Measurements from ENCODE around the gene NPRL2.

The NPRL2 gene

DNA sequence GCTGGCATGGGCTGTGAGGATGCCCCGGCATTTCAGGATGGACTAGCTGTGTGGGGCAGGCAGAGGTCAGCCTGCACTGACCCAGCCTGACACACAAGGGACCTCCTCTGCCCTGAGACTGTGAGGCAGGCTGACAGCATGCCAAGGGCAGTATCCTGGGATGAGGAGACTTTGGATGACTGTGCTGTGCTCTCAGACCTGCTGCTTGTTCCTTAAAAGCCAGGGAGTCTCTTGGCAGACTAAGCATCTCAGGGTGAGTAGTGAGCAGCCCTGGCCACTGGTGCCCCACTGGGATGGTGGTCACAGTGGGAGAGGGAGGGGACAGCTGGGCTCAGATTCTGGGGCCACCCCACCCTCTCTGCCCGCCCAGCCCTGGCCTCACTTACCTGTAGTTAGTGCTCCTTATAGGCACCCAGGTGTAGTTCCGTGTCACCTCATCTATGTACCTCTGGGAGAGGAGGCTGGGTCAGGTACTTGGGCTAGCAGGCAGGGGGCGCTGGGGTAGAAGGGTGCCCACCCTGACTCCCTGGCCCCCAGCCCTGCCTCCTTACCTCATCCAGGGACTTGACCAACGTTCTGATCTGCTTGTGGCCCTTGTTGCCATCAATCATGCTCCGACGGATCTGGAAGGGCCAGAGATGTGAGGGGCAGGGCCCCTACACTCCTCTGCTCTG lies 24.8 kb upstream of the NPRL2 start:
- Histone ChIP-seq H2BK12ac (ENCODE audit: low read length) (no peak overlapping the region), H4K12ac (ENCODE audit: low read depth, low read length) (no peak overlapping the region), H3K79me1 (ENCODE audit: low read length) (no peaks in the 10 kb centered on the region), H3K36me3 (ENCODE audit: control insufficient read depth in 1 of 2, insufficient read depth in 2 of 2, low read length in 2 of 2) (no peaks in the 10 kb centered on the region), H2AK5ac (ENCODE audit: low read length) (no peak overlapping the region), H3K27me3 (ENCODE audit: insufficient read depth, low read length) (no peaks in the 10 kb centered on the region), H3K18ac (ENCODE audit: low read length) (no peak overlapping the region), H3K4me2 (ENCODE audit: low read length) (no peak overlapping the region), H3K27ac (ENCODE audit: low read depth, low read length) (no peak overlapping the region), H4K91ac (ENCODE audit: low read depth, low read length) (no peak overlapping the region), H3K23ac (ENCODE audit: low read length) (no peak overlapping the region), H3K4ac (ENCODE audit: low read depth, low read length) (no peak overlapping the region), H2BK120ac (ENCODE audit: insufficient read depth, low read length, poor library complexity) (no peak overlapping the region), H3K4me3 (ENCODE audit: low read depth, low read length) (no peak overlapping the region), H3K4me1 (ENCODE audit: control insufficient read depth in 1 of 2, insufficient read depth in 2 of 2, low read length in 2 of 2) (no peaks in the 10 kb centered on the region), H3K9ac (ENCODE audit: low read length) (no peak overlapping the region), H3K14ac (ENCODE audit: low read length) (no peak overlapping the region), H3K9me3 (ENCODE audit: insufficient read depth, low read depth, low read length) (peaks cover 4% of the 10 kb centered on the region), H4K8ac (ENCODE audit: low read depth, low read length) (no peak overlapping the region), H3K79me2 (ENCODE audit: control insufficient read depth, insufficient read depth, low read length, poor library complexity) (no peaks in the 10 kb centered on the region), H2BK5ac (ENCODE audit: low read depth, low read length, poor library complexity) (no peak overlapping the region), H2AFZ (ENCODE audit: insufficient read depth, low read length, poor library complexity) (no peak overlapping the region)
- no peak for DNase-seq
- WGBS (ENCODE audit: extremely low coverage, insufficient coverage, insufficient read length), result no CpG with 5 or more reads among the region's 7 CpGs

GRCh38 chr3:50374363-50375257 lies 24.0 kb upstream of the NPRL2 start:
- DNase-seq, result no peak
- Histone ChIP-seq H3K27me3 (ENCODE audit: insufficient read depth, low read length) (no peaks in the 10 kb centered on the region), H2BK12ac (ENCODE audit: low read length) (no peak overlapping the region), H3K18ac (ENCODE audit: low read length) (no peak overlapping the region), H3K4ac (ENCODE audit: low read depth, low read length) (no peak overlapping the region), H3K9ac (ENCODE audit: low read length) (no peak overlapping the region), H2AK5ac (ENCODE audit: low read length) (no peak overlapping the region), H4K91ac (ENCODE audit: low read depth, low read length) (no peak overlapping the region), H3K79me2 (ENCODE audit: control insufficient read depth, insufficient read depth, low read length, poor library complexity) (no peaks in the 10 kb centered on the region), H3K14ac (ENCODE audit: low read length) (no peak overlapping the region), H3K4me2 (ENCODE audit: low read length) (no peak overlapping the region), H3K4me3 (ENCODE audit: low read depth, low read length) (no peak overlapping the region), H3K79me1 (ENCODE audit: low read length) (no peaks in the 10 kb centered on the region), H3K4me1 (ENCODE audit: control insufficient read depth in 1 of 2, insufficient read depth in 2 of 2, low read length in 2 of 2) (no peaks in the 10 kb centered on the region), H3K36me3 (ENCODE audit: control insufficient read depth in 1 of 2, insufficient read depth in 2 of 2, low read length in 2 of 2) (no peaks in the 10 kb centered on the region), H3K9me3 (ENCODE audit: insufficient read depth, low read depth, low read length) (peaks cover 4% of the 10 kb centered on the region), H2BK5ac (ENCODE audit: low read depth, low read length, poor library complexity) (no peak overlapping the region), H2BK120ac (ENCODE audit: insufficient read depth, low read length, poor library complexity) (no peak overlapping the region), H3K23ac (ENCODE audit: low read length) (no peak overlapping the region), H4K8ac (ENCODE audit: low read depth, low read length) (no peak overlapping the region), H2AFZ (ENCODE audit: insufficient read depth, low read length, poor library complexity) (no peak overlapping the region), H4K12ac (ENCODE audit: low read depth, low read length) (no peak overlapping the region), H3K27ac (ENCODE audit: low read depth, low read length) (no peak overlapping the region)
- no CpG with 5 or more reads among the region's 22 CpGs for WGBS (ENCODE audit: extremely low coverage, insufficient coverage, insufficient read length)

DNA sequence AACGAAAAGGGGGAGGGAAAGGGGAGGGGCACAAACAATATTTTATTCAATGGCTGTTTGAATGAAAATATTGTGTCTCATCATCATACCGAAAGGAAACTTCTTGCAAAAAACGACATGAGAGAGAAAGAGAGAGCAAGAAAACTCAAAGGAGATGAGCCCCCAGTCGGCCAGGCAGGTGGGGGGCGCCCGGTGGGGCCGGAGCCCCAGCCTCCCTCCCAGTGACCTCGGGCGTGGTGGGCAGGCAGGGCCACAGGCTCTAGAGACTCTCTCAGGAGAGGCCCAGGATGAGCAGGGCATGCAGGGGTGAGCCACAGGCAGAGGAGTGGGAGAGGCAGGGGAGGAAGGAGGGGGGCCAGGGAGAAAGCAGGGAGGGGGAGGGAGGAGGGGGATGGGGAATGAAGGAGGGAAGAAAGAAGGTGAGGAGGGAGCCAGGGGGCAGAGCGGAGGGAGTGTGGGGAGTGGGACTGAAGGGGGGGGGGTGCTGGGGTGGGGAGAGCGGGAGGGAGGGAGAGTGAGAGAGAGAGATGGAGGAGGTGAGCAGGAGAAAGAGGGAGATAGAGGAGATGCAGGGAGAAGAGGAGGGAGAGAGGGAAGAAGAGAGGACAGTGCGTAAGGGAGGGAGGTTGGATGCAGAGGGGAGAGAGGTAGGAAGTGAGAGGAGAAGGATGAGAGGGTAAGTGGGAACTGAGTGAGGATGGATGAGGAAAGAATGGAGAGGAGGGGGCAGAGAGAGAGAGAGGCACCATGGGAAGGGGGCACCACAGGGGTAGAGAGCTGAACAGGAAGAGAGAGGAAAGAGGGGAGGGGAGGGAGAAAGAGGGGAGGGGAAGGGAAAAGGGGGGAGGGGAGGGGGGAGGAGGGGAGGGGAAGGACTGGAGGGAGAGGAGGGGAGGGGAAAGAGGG lies 22.8 kb upstream of the NPRL2 start:
- no peak overlapping the region for H2BK12ac ChIP-seq (ENCODE audit: low read length)
- H3K14ac ChIP-seq (ENCODE audit: low read length), result no peak overlapping the region
- DNase-seq, result no peak
- H2BK120ac ChIP-seq (ENCODE audit: insufficient read depth, low read length, poor library complexity), result no peak overlapping the region
- no peak overlapping the region for H3K27ac ChIP-seq (ENCODE audit: low read depth, low read length)
- H3K23ac ChIP-seq (ENCODE audit: low read length), result no peak overlapping the region
- no peak overlapping the region for H2AK5ac ChIP-seq (ENCODE audit: low read length)
- no peak overlapping the region for H4K8ac ChIP-seq (ENCODE audit: low read depth, low read length)
- WGBS (ENCODE audit: extremely low coverage, insufficient coverage, insufficient read length), result 100% methylated on average over 1 of the region's 12 CpGs
- no peak overlapping the region for H4K91ac ChIP-seq (ENCODE audit: low read depth, low read length)
- no peak overlapping the region for H3K4me2 ChIP-seq (ENCODE audit: low read length)
- no peaks in the 10 kb centered on the region for H3K79me2 ChIP-seq (ENCODE audit: control insufficient read depth, insufficient read depth, low read length, poor library complexity)
- H3K18ac ChIP-seq (ENCODE audit: low read length), result no peak overlapping the region
- no peaks in the 10 kb centered on the region for H3K4me1 ChIP-seq (ENCODE audit: control insufficient read depth in 1 of 2, insufficient read depth in 2 of 2, low read length in 2 of 2)
- H3K36me3 ChIP-seq (ENCODE audit: control insufficient read depth in 1 of 2, insufficient read depth in 2 of 2, low read length in 2 of 2), result no peaks in the 10 kb centered on the region
- H3K9ac ChIP-seq (ENCODE audit: low read length), result no peak overlapping the region
- H3K79me1 ChIP-seq (ENCODE audit: low read length), result no peaks in the 10 kb centered on the region
- H3K4ac ChIP-seq (ENCODE audit: low read depth, low read length), result no peak overlapping the region
- no peak overlapping the region for H3K4me3 ChIP-seq (ENCODE audit: low read depth, low read length)
- H2BK5ac ChIP-seq (ENCODE audit: low read depth, low read length, poor library complexity), result no peak overlapping the region
- peaks cover 4% of the 10 kb centered on the region for H3K9me3 ChIP-seq (ENCODE audit: insufficient read depth, low read depth, low read length)
- H2AFZ ChIP-seq (ENCODE audit: insufficient read depth, low read length, poor library complexity), result no peak overlapping the region
- H4K12ac ChIP-seq (ENCODE audit: low read depth, low read length), result no peak overlapping the region
- H3K27me3 ChIP-seq (ENCODE audit: insufficient read depth, low read length), result no peaks in the 10 kb centered on the region

DNA sequence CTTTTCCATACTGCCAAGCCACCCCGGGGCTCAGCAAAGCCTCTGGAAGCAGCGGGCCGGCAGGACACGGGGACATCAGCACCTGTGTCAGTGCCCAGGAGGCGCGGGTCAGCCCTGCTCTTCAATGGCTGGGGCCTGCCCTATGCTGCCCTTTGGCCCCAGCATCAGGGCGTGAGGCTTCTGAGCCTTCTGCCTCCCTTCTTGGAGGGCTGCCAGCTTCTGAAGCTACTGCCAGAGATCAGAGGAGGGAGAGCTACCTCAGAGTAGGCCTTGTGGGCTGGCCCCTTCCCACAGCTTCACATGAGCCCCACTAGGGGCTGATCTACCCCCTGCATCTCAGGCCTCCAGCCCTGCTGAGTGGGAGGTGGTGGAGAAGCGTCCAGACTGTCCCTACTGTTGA lies 21.8 kb upstream of the NPRL2 start:
- Histone ChIP-seq H2AK5ac (ENCODE audit: low read length) (no peak overlapping the region), H4K91ac (ENCODE audit: low read depth, low read length) (no peak overlapping the region), H2BK12ac (ENCODE audit: low read length) (no peak overlapping the region), H3K27me3 (ENCODE audit: insufficient read depth, low read length) (no peaks in the 10 kb centered on the region), H3K4me1 (ENCODE audit: control insufficient read depth in 1 of 2, insufficient read depth in 2 of 2, low read length in 2 of 2) (no peaks in the 10 kb centered on the region), H4K8ac (ENCODE audit: low read depth, low read length) (no peak overlapping the region), H3K14ac (ENCODE audit: low read length) (no peak overlapping the region), H4K12ac (ENCODE audit: low read depth, low read length) (no peak overlapping the region), H2BK5ac (ENCODE audit: low read depth, low read length, poor library complexity) (no peak overlapping the region), H3K27ac (ENCODE audit: low read depth, low read length) (no peak overlapping the region), H3K9ac (ENCODE audit: low read length) (no peak overlapping the region), H3K79me1 (ENCODE audit: low read length) (no peaks in the 10 kb centered on the region), H3K18ac (ENCODE audit: low read length) (no peak overlapping the region), H3K9me3 (ENCODE audit: insufficient read depth, low read depth, low read length) (peaks cover 4% of the 10 kb centered on the region), H3K36me3 (ENCODE audit: control insufficient read depth in 1 of 2, insufficient read depth in 2 of 2, low read length in 2 of 2) (no peaks in the 10 kb centered on the region), H3K4ac (ENCODE audit: low read depth, low read length) (no peak overlapping the region), H3K23ac (ENCODE audit: low read length) (no peak overlapping the region), H2BK120ac (ENCODE audit: insufficient read depth, low read length, poor library complexity) (no peak overlapping the region), H3K79me2 (ENCODE audit: control insufficient read depth, insufficient read depth, low read length, poor library complexity) (no peaks in the 10 kb centered on the region), H3K4me2 (ENCODE audit: low read length) (no peak overlapping the region), H2AFZ (ENCODE audit: insufficient read depth, low read length, poor library complexity) (no peak overlapping the region), H3K4me3 (ENCODE audit: low read depth, low read length) (no peak overlapping the region)
- no CpG with 5 or more reads among the region's 8 CpGs for WGBS (ENCODE audit: extremely low coverage, insufficient coverage, insufficient read length)
- DNase-seq, result no peak
